HG03565 (cell line): ENCODE data around the gene TDRD9.

Experiments
- ATAC-seq: cut with Tn5 transposase; IDR thresholded peaks from one replicate; pipeline ENCODE4 v1.9.1; 2021; ENCODE audit warnings: mild to moderate bottlenecking, moderate library complexity; ENCODE audit not compliant: unreplicated experiment

TDRD9 gene

DNA sequence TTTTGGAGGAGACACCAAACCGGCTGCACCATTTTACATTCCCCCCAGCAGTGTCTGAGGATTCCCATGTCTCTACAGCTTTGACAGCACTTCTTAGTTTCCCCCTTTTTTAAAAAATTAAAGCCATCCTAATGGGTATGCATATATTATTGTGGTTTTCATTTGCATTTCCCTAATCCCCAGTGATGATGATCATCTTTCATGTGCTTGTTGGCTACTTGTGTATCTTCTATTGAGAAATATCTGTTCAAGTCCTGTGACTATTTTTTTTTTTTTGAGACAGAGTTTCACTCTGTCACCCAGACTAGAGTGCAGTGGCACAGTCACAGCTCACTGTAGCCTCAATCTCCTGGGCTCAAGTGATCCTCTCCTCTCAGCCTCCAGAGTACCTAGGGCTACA is 134.0 kb downstream of the TDRD9 start:
- no peak for ATAC-seq

DNA sequence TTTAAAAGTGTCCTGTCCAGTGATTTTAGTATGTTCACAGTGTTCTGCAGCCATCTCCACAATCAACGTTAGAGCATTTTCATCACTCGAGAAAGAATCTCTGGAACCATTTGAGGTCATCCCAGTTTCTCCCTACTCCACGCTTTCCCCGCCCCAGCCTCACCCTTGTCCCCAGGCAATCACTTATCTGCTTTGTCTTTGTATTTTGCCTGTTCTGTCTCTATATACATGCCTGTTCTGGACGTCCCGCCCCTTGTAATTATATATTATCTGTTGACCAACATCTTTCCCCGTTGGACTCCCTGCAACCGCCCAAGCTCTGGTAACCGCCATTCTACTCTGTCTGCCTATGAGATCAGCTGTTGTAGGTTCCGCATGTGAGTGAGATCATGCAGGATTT is 135.7 kb downstream of the TDRD9 start:
- no peak for ATAC-seq

DNA sequence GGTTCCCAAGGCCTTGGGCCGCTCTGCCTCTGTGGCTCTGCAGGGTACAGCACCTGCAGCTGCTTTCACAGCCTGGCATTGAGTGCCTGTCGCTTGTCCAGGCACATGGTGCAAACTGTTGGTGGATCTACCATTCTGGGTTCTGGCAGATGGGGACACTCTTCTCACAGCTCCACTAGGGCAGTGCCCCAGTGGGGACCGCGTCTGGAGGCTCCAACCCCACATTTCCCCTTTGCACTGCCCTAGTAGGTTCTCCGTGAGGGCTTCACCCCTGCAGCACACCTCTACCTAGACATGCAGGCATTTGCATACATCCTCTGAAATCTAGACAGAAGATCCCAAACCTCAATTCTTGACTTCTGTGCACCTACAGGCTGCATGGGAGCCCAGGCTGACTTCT is 138.0 kb downstream of the TDRD9 start:
- no peak for ATAC-seq

DNA sequence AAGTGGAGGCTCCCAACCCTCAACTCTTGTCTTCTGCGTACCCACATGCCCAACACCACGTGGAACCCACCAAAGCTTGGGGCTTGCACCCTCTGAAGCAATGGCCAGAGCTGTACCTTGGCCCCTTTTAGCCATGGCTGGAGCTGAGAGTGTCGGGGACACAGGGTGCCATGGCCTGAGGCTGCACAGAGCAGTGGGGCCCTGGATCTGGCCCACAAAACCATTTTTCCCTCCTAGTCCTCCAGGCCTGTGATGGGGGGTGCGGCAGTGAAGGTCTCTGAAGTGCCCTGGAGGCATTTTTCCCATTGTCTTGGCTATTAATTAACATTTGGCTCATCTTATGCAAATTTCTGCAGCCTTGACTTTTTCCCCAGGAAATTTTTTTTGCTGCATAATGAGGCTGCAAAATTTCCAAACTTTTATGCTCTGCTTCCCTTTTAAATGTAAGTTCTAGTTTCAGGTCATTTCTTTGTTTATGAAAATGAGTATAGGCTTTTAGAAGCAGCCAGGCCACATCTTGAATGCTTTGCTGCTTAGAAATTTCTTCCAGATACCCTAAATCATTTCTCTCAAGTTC is 138.6 kb downstream of the TDRD9 start:
- no peak for ATAC-seq

DNA sequence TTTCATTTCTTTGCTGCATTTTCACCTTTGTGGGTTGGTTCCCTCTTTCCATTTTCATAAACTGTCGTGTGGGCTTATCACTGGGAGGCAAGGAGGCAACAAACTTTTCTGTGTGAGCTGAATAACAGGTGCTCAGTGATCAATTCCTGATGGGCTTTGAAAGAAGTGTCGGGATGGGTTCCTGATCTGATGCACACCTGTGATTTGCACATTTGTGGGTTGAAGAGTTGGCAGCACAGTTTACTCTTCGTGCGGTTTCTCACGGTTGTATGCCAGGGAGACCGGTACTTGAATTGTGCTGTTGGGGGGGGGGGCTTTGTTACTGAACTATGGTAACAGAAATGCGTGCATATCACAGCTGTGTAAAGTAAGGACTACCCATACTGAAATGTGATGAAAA is 141.3 kb downstream of the TDRD9 start:
- ATAC-seq: no peak

DNA sequence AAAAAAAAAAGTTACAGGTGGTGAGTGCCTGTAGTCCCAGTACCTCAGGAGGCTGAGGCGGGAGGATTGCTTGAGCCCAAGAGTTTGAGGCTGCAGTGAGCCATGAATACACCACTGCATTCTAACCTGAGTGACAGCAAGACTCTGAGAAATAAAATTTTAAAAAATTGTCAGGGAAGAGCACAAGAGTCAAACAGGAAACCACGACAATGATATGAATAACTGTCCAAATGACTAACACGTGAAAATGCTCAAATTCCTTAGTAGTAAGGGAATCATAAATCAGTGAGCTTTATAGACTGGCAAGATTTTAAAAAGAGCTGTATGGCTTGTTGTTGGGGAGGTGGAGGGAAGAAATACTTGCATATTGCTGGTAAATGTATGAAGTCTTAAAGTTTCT is 144.3 kb downstream of the TDRD9 start:
- no peak for ATAC-seq

DNA sequence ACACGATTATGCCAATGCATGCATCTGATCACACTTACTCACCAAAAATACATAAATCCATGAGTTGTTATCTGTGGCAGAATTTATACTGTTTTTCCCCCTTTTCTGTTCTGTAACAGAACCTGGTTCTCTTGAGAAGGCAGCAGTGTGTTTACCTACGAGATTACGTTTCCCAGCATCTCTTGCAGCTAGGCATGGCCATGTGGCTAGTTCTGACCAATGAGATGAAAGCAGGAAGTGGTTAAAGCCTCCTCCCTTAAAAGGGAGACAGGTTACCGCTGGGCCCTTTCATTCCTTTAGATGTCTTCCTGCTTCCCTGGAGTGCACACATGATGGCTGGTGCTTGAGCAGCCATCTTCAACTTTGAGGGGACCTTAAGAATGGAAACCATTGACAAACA is 145.5 kb downstream of the TDRD9 start:
- ATAC-seq: no peak

DNA sequence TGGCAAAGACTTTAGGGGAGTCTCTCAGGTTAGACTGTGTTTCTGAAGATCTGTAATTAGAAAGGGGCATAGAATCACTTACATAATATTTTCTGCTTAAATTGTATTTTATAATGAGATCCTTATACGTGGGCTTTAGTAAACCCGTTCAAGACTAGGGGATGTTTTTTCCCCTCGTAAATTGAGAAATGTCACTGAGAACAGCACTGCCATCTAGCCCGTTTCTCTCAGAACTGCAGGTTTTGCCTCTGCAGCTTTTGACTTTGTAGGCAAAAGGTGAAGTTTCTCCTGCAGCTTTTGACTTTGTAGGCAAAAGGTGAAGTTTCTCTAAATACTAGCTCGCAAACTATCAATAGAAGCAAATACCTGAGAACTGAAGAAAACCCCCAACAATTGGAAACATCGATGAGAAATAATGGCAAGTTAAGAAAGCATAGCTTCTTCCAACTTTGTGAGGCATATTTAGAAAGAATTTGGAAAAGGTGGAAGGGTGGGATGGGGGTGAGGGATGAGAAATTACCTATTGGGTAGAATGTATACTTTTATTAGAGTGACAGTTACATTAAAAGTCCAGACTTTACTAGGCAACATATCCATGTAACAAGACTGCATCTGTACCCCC is 147.4 kb downstream of the TDRD9 start:
- no peak for ATAC-seq

DNA sequence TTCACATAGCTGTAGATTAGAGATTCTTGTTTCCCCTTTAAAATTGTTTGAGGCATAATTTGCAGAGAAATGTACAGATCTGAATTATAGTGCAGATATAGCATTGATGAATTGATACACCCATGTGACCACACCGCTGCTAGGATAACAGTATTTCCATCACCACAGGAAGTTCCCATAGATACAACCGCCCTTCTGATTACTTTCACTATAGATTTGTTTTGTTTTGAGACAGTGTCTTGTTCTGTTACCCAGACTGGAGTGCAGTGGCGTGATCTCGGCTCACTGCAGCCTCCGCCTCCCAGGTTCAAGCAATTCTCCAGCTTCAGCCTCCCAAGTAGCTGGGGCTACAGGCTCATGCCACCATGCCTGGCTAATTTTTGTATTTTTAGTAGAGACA is 148.5 kb downstream of the TDRD9 start:
- ATAC-seq: no peak

DNA sequence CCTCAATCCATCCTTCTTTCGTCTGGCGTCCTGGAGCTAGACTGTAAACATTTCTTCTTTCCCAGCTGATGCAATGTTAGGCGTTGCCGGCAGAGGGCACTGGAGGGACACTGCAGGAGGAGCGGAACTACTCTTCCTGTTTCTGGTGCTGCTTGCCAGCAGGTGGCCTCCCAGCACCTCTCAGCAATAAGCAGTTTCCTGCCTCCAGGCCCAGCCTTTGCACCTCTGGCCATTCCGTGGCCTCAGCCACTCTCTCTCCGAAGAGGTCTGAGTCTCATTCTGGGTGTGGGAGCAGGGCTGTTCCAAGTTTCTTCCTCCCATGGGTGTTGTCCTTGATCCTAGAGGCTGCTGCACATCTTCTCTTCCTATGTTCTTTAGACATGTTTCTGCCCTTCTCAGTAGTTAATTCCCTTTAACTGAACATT is 149.8 kb downstream of the TDRD9 start:
- ATAC-seq: peak; percentile 72

DNA sequence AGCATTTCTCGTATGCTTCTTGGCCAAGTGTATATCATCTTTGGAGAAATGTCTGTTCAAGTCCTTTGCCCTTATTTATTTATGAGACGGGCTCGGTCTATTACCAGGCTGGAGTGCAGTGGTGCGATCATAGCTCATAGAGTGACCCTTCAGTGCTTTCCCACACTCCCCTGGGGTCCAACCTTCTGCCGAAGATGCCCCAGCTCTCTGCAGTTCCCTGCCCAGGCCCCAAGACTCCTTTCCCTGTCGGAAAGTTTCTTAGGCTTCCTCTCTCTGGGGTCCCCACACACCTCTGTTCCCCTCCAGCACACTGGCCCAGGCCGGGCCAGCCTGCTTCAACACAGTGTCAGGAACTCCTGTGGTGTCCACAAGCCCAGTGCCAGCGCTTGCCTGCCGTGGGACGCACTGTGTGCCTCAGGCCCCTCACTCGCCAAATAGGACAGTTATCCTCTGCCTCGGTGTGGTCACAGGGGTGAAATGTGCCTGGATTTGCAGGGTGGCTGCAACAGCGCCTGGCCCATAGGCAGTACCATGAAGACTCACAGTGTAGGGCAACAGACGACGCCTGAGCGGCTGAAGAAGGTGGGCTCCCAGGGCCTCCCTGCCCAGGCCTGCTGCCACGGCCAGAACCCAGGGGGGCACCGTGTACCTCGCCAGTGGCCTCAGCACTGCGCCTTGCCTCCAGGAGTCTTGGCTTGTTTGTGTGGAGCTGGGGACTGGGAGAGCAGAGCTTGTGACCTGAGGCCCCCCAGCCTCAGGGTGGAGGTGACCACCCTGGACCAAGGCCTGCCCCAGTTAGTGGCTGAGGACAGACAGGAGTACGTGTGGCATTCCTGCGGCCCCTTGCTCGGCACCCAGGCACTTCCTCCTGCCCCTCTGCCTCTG is 152.4 kb downstream of the TDRD9 start:
- no peak for ATAC-seq

DNA sequence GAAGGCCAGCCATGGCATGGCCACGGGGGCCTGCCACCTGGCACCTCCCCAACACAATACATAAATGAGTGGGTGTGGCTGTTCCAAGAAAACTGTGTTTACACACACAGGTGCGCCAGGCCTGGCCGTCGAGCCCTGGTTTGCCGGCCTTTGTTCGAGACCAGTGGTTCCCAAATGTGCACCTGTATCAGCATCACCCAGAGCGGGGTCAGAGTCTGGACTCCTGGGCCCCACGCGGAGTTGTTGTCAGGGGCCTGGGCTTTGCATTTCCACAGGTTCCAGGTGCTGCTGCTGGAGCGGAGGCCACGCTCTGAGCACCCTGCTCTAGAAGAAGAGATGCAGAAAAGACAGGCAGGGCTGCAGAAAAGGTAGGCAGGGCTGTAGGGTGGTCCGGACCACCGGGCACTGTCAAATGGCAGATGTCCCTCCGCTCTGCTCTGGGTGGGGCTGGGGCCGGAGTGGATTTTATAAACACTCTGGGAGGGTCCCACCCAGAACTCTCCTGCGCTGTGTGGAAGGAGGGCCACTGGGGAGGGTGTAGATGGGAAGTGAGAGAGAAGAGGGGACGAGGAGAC is 153.1 kb downstream of the TDRD9 start:
- no peak for ATAC-seq

DNA sequence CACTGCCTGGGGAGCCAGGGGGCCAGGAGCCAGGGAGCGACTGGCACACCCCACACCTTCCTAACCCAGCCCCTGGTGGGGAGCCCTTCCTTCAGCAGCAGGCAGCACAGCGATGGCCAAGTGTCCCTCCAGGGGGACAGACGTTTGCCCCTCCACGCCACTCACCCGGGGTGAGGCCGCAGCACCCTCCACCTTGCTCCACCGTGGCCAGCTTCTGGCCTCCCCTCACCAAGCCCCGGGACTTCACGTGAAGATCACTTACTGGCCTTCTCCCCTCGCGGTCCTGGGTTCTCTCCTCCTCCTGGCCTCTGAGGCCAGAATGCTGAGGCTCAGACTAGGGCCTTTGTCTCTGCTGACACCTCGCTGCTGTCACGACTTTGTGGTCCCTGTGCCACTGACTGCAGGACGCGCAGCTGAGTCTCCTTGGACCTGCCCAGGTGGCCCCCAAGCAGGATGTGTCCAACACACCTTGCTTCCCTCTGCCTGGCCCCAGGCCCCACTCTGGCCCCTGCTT is 153.8 kb downstream of the TDRD9 start:
- no peak for ATAC-seq

DNA sequence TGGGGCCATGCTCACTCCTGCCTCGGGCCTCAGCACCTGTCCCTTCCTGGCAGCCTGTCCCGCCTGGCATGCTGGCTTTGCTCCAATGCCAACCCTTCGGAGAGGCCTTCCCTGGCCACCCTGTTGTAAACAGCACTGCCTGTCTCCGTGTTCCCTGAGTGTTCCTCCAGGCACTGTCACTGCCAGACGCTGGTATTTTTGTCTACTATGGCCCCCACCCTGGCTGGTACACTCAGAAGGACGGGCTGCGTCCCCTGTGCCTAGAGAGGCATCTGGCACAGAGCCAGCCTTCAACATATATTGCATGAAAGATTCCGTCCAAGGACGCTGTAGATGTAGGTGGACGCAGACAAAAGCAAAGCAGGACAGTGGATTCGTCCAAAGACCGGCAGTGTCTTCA is 154.6 kb downstream of the TDRD9 start:
- ATAC-seq: no peak

DNA sequence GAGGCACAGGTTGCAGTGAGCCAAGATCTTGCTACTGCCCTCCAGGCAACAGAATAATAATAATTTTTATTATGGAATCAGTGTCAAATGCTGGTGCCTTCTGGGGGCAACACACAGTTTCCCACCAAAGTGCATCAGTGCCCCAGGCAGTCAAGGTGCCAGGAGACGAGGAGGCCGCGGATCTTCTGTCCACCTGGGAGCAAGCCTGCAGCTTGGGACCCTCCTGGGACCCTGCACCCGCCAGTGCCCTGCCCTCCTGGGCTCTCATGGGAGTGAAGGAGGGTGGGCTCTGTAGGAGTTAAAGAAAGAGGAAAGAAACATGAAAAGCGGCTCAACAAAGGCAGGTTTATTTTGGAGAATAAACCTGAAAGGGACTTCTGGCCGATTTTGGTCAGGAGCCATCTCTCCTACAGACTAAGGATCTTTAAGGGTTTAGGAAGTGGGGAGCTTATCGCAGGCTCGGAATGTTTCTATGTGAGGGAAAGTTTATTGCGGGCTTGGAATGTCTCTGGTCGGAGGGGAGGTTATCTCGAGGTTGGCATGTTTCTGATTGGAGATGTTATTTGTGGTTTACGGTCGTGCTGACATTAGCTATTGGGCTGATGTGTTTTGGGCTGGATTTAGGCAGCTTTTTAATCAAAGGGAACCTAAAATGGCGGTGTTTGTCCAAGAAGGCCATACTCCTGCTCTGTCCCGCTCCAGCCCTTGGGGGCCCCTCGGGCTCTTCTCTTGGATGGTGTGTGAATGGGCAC is 156.2 kb downstream of the TDRD9 start:
- ATAC-seq: no peak

DNA sequence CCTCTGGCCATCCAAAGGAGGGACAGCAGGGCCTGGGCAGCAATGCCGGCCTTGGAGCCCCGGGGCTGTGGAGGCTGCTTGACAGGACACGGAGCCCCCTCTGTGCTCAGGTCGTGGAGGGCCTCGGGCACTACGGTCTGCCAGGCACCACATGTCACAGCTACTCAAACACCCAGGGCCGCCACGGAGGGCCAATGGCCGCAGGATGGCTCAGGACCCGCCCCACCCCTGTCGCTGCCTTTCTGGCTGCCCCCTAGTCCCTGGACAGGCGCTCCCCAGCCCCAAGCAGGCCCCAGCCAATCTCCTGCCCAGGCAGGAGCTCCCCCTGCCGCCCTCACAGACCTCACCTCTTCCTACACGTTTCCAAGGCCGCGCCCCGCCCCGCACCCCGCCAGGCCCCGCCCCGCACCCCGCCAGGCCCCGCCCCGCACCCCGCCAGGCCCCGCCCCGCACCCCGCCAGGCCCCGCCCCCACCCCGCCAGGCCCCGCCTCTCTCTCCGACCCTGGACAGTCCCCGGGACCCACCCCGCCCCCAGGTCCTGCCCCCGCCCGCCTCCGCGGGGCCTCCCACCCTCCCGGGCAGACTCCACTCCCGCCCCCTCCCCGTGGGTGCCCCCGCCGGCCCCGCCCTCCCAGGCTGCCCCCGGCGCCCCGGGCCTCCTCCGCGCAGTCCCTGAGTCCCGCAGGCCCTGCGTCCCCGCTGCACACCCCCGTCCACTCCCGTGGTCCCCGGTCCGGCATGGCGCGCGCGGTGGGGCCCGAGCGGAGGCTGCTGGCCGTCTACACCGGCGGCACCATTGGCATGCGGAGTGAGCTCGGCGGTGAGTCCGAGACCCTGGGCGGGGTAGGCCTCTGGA is 157.0 kb downstream of the TDRD9 start, which contains the start of gene ASPG:
Gene ASPG, plus strand, starts transcription at position 669 of the 857 bp plus-strand sequence. Its CDS starts 71 bp downstream, at position 740.
- ATAC-seq: no peak

DNA sequence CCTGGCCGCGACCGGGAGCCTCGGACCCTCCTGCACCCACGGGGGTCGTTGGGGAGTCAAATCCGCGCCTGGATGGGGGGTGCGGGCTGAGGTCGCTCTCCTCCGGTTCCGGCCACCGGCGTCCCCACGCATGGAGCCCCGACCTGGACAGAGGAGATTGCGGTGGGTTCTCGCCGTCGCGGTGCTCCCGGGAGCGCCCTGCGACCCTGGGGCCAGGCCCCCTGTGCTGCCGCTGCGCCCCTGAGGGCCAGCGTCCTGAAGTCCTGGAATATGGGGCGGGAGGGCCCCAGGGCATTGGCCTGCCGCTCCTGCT is 157.6 kb downstream of the TDRD9 start:
- no peak for ATAC-seq

DNA sequence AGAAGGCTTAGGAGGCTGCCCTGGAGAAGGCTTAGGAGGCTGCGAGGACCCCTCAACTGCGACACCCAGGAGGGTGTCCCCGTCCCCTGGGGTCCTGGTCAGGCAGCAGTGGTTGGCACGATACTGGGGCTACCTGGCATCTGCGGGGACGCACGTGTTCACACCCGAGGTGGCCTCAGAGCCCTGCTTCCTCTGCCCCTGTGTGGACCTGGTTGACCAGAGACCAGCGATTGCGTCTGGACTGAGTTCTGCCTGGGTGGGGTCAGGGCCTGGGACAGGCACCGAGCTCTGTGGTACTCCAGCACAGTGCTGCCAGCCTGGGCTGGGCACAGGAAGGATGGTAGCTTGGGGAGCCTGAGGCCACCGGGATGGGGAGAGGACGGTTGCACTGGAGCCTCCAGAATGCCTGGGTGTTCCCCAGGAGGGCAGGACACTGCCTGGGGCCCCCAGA is 158.0 kb downstream of the TDRD9 start:
- ATAC-seq: no peak

DNA sequence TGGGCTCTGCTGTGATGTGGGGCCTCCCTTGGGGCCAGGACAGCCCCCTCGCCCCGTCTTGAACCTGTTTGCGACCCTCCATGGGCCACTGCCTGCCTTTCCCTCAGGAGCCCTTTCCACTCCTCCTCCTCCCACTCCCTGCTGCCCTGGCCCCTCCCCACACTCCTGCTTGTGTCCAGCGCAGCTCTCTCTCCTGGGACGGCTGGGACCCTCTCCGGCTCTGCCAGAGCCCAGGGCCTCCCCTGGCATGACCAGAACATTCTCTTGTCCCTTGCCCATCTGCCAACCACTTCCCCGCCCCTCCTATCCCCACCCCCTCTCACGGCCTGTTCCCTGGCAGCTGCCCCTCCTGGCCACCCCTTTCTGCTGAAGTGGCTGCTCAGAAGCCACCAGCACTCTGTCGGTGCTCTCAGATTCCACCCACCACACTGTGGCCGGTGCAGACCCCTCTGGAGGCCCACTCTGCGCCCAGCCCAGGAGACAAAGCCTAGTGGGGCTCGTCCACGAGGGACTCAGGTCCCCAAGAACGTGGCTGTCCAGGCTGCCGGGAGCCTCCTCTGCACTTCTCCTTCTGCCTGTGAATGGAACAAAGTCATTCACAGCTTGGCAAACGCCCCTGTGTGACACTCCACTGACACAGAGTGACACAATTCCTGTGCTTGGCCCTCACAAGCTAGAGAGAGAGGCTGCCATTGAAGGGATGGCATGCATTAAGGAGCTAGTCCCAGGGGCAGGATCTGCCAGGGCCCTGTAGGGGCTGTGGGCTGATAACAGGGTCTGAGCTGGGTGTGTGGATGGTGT is 158.6 kb downstream of the TDRD9 start:
- ATAC-seq: no peak
